HCT116 (cell line): ENCODE data around the gene SLC4A4.

Experiments
- ATF3 ChIP-seq: IDR thresholded peaks from 2 replicates; pipeline ENCODE4 v1.6.1; 2012
- EGR1 ChIP-seq: IDR thresholded peaks from 2 replicates; pipeline ENCODE4 v1.6.1; 2012; ENCODE audit warnings: low read depth
- EZH2 ChIP-seq: fragments of 200-600 bp; sonication (generic); IDR thresholded peaks from 2 replicates; pipeline ENCODE4 v1.6.1; 2017; ENCODE audit warnings: antibody characterized with exemption, mixed run types
- POLR2A ChIP-seq: IDR thresholded peaks from 2 replicates; pipeline ENCODE4 v1.7.0; 2011; ENCODE audit warnings: borderline replicate concordance; ENCODE audit not compliant: insufficient read depth, insufficient read length; ENCODE audit errors: extremely low read depth
- POLR2AphosphoS5 ChIP-seq: IDR thresholded peaks from 2 replicates; pipeline ENCODE4 v1.6.1; 2011; ENCODE audit warnings: mild to moderate bottlenecking, low read depth, low read length, moderate library complexity
- RAD21 ChIP-seq: IDR thresholded peaks from 2 replicates; pipeline ENCODE4 v1.6.1; 2012; ENCODE audit warnings: low read depth, mild to moderate bottlenecking
- SIN3A ChIP-seq: IDR thresholded peaks from 2 replicates; pipeline ENCODE4 v1.6.1; 2012; ENCODE audit warnings: low read depth
- SP1 ChIP-seq: IDR thresholded peaks from 2 replicates; pipeline ENCODE4 v1.6.1; 2012; ENCODE audit warnings: low read depth
- SRF ChIP-seq: IDR thresholded peaks from 2 replicates; pipeline ENCODE4 v1.6.1; 2012; ENCODE audit warnings: low read depth
- ZBTB33 ChIP-seq: IDR thresholded peaks from 2 replicates; pipeline ENCODE4 v1.6.1; 2011; ENCODE audit warnings: mild to moderate bottlenecking, low read length, moderate library complexity; ENCODE audit not compliant: insufficient replicate concordance; ENCODE audit errors: extremely low read depth
- TF ChIP-seq, protein P1 (sequence below), 3 experiments: fragments of 200-600 bp in 1 of 3; sonication (generic) in 1 of 3; IDR thresholded peaks in 2 of 3; conservative IDR thresholded peaks in 1 of 3; 2 replicates each; pipeline ENCODE4 v1.5.1; 2012 to 2017; ENCODE audit warnings: low read depth in 2 of 3, low read length in 2 of 3, antibody characterized with exemption in 1 of 3, borderline replicate concordance in 1 of 3, control low read depth in 1 of 3, mild to moderate bottlenecking in 1 of 3, mixed read lengths in 1 of 3, mixed run types in 1 of 3, moderate library complexity in 1 of 3; ENCODE audit not compliant: insufficient read depth in 1 of 3
- TF ChIP-seq, protein P2 (sequence below): IDR thresholded peaks from 2 replicates; pipeline ENCODE4 v1.6.1; 2012; ENCODE audit warnings: low read depth

DNA sequence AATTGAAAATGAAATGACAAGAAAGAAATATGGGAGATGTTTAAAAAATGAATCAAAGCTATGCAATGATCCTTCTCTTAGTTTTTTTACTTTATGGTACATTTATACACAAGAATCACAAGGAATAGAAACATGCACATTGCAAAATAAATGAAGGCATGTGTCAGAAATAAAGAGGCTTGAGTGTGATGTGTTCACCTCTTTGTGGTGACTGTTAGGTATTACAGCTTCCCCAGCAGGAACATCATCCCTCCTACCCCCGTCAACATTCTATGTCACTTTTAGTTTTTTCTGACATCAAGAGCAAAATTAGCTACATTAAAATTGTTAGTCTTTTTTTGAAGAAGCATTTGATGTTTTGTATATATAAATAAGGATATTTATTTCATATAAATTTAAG lies 214.8 kb downstream of the SLC4A4 start:
- TF ChIP-seq, protein P1, sequence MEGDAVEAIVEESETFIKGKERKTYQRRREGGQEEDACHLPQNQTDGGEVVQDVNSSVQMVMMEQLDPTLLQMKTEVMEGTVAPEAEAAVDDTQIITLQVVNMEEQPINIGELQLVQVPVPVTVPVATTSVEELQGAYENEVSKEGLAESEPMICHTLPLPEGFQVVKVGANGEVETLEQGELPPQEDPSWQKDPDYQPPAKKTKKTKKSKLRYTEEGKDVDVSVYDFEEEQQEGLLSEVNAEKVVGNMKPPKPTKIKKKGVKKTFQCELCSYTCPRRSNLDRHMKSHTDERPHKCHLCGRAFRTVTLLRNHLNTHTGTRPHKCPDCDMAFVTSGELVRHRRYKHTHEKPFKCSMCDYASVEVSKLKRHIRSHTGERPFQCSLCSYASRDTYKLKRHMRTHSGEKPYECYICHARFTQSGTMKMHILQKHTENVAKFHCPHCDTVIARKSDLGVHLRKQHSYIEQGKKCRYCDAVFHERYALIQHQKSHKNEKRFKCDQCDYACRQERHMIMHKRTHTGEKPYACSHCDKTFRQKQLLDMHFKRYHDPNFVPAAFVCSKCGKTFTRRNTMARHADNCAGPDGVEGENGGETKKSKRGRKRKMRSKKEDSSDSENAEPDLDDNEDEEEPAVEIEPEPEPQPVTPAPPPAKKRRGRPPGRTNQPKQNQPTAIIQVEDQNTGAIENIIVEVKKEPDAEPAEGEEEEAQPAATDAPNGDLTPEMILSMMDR (IDR thresholded peaks at IDR 0.05 in 2 of 3, conservative IDR thresholded peaks at IDR 0.05 in 1 of 3; ENCODE audit: borderline replicate concordance in 1 of 3, insufficient read depth in 1 of 3, low read depth in 2 of 3, low read length in 2 of 3), result peak; percentile 11 to 50 (median 35); a peak in 4 of 6 replicates
- TF ChIP-seq POLR2AphosphoS5 (no peak), SIN3A (no peak), SRF (no peak), POLR2A (no peak), EGR1 (no peak), ZBTB33 (no peak), RAD21 (peak; percentile 41), SP1 (no peak), ATF3 (no peak), EZH2 (no peak)
- TF ChIP-seq, protein P2, sequence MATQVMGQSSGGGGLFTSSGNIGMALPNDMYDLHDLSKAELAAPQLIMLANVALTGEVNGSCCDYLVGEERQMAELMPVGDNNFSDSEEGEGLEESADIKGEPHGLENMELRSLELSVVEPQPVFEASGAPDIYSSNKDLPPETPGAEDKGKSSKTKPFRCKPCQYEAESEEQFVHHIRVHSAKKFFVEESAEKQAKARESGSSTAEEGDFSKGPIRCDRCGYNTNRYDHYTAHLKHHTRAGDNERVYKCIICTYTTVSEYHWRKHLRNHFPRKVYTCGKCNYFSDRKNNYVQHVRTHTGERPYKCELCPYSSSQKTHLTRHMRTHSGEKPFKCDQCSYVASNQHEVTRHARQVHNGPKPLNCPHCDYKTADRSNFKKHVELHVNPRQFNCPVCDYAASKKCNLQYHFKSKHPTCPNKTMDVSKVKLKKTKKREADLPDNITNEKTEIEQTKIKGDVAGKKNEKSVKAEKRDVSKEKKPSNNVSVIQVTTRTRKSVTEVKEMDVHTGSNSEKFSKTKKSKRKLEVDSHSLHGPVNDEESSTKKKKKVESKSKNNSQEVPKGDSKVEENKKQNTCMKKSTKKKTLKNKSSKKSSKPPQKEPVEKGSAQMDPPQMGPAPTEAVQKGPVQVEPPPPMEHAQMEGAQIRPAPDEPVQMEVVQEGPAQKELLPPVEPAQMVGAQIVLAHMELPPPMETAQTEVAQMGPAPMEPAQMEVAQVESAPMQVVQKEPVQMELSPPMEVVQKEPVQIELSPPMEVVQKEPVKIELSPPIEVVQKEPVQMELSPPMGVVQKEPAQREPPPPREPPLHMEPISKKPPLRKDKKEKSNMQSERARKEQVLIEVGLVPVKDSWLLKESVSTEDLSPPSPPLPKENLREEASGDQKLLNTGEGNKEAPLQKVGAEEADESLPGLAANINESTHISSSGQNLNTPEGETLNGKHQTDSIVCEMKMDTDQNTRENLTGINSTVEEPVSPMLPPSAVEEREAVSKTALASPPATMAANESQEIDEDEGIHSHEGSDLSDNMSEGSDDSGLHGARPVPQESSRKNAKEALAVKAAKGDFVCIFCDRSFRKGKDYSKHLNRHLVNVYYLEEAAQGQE, result no peak
